Measurements from ENCODE around the gene ATP6V1E1. TPM values are rescaled to one million over a fixed set of nuclear protein-coding genes. Genes with fewer than 3 reads are reported as not detected.

ATP6V1E1 gene
- total and polyA plus RNA-seq, 2 donors (not counting 1 experiment from before 2014, with no cell fraction given) = 51.3 to 82.6 TPM

- intact Hi-C loops (cut with micrococcal nuclease) = no loop called here
- Mint-ChIP-seq H3K27me3 (peaks cover 13% of the 10 kb centered on the region), H3K9me3 (ENCODE audit: insufficient read depth) (no peaks in the 10 kb centered on the region), H3K4me1 (no peaks in the 10 kb centered on the region), H3K4me3 (no peak overlapping the region), H3K27ac (no peak overlapping the region)
- no peak overlapping the region for H3K4me3 ChIP-seq (ENCODE audit: control extremely low read depth in 1 of 5, extremely low read depth in 1 of 5, insufficient read depth in 1 of 5, low read depth in 2 of 5, low read length in 4 of 5)
- H3K9me3 ChIP-seq (ENCODE audit: control extremely low read depth in 1 of 3, control insufficient read depth in 2 of 3, insufficient read depth in 1 of 3, low read length in 2 of 3) = no peaks in the 10 kb centered on the region
- H3K9ac ChIP-seq (ENCODE audit: low read length) = no peak overlapping the region
- no peak overlapping the region for H3K4me2 ChIP-seq (replicated peaks; ENCODE audit: low read depth, low read length, poor library complexity, severe bottlenecking)
- no peak overlapping the region for H3K27ac ChIP-seq (ENCODE audit: low read length in 2 of 2)
- no peaks in the 10 kb centered on the region for H4K20me1 ChIP-seq (ENCODE audit: control insufficient read depth, insufficient read depth, low read length, poor library complexity, severe bottlenecking)
- ChIA-PET POLR2A (no interaction called here), CTCF (interaction anchor here (1.1 kb wide), 1 partner anchor 178 kb away, joined by 4 read pairs; no protein-coding TSS in a partner anchor)
- ATAC-seq (ENCODE audit: low read depth) (no peak), DNase-seq (no peak)
- no peak overlapping the region for H2AFZ ChIP-seq (ENCODE audit: insufficient read depth, low read depth, low read length, poor library complexity, severe bottlenecking)
- no peaks in the 10 kb centered on the region for H3K36me3 ChIP-seq (replicated peaks in 1 of 2; ENCODE audit: control extremely low read depth in 1 of 2, control insufficient read depth in 1 of 2, extremely low read depth in 1 of 2, insufficient read depth in 2 of 2, low read length in 1 of 2)
- H3K4me1 ChIP-seq (ENCODE audit: control insufficient read depth in 2 of 2, insufficient read depth in 2 of 2, low read length in 2 of 2) = no peaks in the 10 kb centered on the region
- TF ChIP-seq EZH2 (IDR thresholded peaks at IDR 0.05; ENCODE audit: borderline replicate concordance, insufficient read depth, low read depth, low read length, poor library complexity, severe bottlenecking) = no peak
- no peak for TF ChIP-seq CTCF (IDR thresholded peaks at IDR 0.05)
- H3K27me3 ChIP-seq (replicated peaks in 1 of 4; ENCODE audit: control extremely low read depth in 1 of 4, control insufficient read depth in 3 of 4, insufficient read depth in 4 of 4, low read length in 3 of 4) = no peaks in the 10 kb centered on the region
- 95% methylated on average over 9 of the region's 11 CpGs for WGBS (ENCODE audit: insufficient coverage)
- no peaks in the 10 kb centered on the region for H3K79me2 ChIP-seq (ENCODE audit: control insufficient read depth, insufficient read depth, low read length)
Observed at GRCh38 chr22:17563936-17564391, 64.6 kb downstream of the ATP6V1E1 start.

GRCh38 chr22:17562906-17563870, 65.4 kb downstream of the ATP6V1E1 start, which contains the start of gene SLC25A18:
Gene SLC25A18, plus strand, starts transcription at chr22:17563498. Its CDS starts 16,447 bp downstream, at chr22:17579945.
- H3K9me3 ChIP-seq (ENCODE audit: control extremely low read depth in 1 of 3, control insufficient read depth in 2 of 3, insufficient read depth in 1 of 3, low read length in 2 of 3) = no peaks in the 10 kb centered on the region
- Mint-ChIP-seq H3K9me3 (ENCODE audit: insufficient read depth) (no peaks in the 10 kb centered on the region), H3K27ac (no peak within 1 kb of the TSS), H3K4me3 (no peak within 1 kb of the TSS), H3K27me3 (peaks cover 14% of the 10 kb centered on the region), H3K4me1 (no peaks in the 10 kb centered on the region)
- POLR2A ChIA-PET = no interaction called here
- H4K20me1 ChIP-seq (ENCODE audit: control insufficient read depth, insufficient read depth, low read length, poor library complexity, severe bottlenecking) = no peaks in the 10 kb centered on the region
- H3K79me2 ChIP-seq (ENCODE audit: control insufficient read depth, insufficient read depth, low read length) = no peaks in the 10 kb centered on the region
- H3K4me1 ChIP-seq (ENCODE audit: control insufficient read depth in 2 of 2, insufficient read depth in 2 of 2, low read length in 2 of 2) = no peaks in the 10 kb centered on the region
- no peak within 1 kb of the TSS for H3K27ac ChIP-seq (ENCODE audit: low read length in 2 of 2)
- no peak within 1 kb of the TSS for H3K4me2 ChIP-seq (replicated peaks; ENCODE audit: low read depth, low read length, poor library complexity, severe bottlenecking)
- no peak within 1 kb of the TSS for H2AFZ ChIP-seq (ENCODE audit: insufficient read depth, low read depth, low read length, poor library complexity, severe bottlenecking)
- TF ChIP-seq EZH2 (IDR thresholded peaks at IDR 0.05; ENCODE audit: borderline replicate concordance, insufficient read depth, low read depth, low read length, poor library complexity, severe bottlenecking) = no peak
- TF ChIP-seq CTCF (IDR thresholded peaks at IDR 0.05) = no peak
- DNase-seq (no peak), ATAC-seq (ENCODE audit: low read depth) (no peak)
- H3K9ac ChIP-seq (ENCODE audit: low read length) = no peak within 1 kb of the TSS
- H3K36me3 ChIP-seq (replicated peaks in 1 of 2; ENCODE audit: control extremely low read depth in 1 of 2, control insufficient read depth in 1 of 2, extremely low read depth in 1 of 2, insufficient read depth in 2 of 2, low read length in 1 of 2) = no peaks in the 10 kb centered on the region
- no peak within 1 kb of the TSS for H3K4me3 ChIP-seq (ENCODE audit: control extremely low read depth in 1 of 5, extremely low read depth in 1 of 5, insufficient read depth in 1 of 5, low read depth in 2 of 5, low read length in 4 of 5)
- CTCF ChIA-PET = interaction anchor here (1.1 kb wide), 1 partner anchor 179 kb away, joined by 4 read pairs; no protein-coding TSS in a partner anchor
- 88% methylated on average over 12 of the region's 17 CpGs for WGBS (ENCODE audit: insufficient coverage)
- no peaks in the 10 kb centered on the region for H3K27me3 ChIP-seq (replicated peaks in 1 of 4; ENCODE audit: control extremely low read depth in 1 of 4, control insufficient read depth in 3 of 4, insufficient read depth in 4 of 4, low read length in 3 of 4)
- intact Hi-C loops (cut with micrococcal nuclease) = no loop called here
